HepG2 (cell line): ENCODE results near the gene SLC24A4. TPM values are rescaled to one million over a fixed set of nuclear protein-coding genes. Genes with fewer than 3 reads are reported as not detected.

ENCODE experiments used
- ATF1 ChIP-seq: IDR thresholded peaks from 2 replicates; pipeline ENCODE4 v1.6.1; 2016; ENCODE audit warnings: mild to moderate bottlenecking, control low read depth
- CCAR2 ChIP-seq: fragments of 200-400 bp; formaldehyde crosslinking; optimal IDR thresholded peaks from 2 replicates; pipeline ENCODE3; 2018; ENCODE audit warnings: low read depth, mild to moderate bottlenecking, low read length, moderate library complexity
- ETV6 ChIP-seq: sonication (generic); formaldehyde crosslinking; conservative IDR thresholded peaks from 2 replicates; pipeline ENCODE4 v1.4.0; 2020; ENCODE audit warnings: missing genetic modification reagents
- MXI1 ChIP-seq: IDR thresholded peaks from 3 replicates; pipeline ENCODE4 v1.6.1; 2012; ENCODE audit warnings: low read depth, low read length, inconsistent platforms, borderline replicate concordance
- SNAPC4 ChIP-seq: sonication (generic); formaldehyde crosslinking; IDR thresholded peaks from 2 replicates; pipeline ENCODE4 v1.4.0; 2020; ENCODE audit warnings: mild to moderate bottlenecking, missing genetic modification reagents
- TCF7 ChIP-seq: sonication (generic); IDR thresholded peaks from 2 replicates; pipeline ENCODE4 v1.6.1; 2016; ENCODE audit warnings: antibody characterized with exemption, low read depth
- TFE3 ChIP-seq: IDR thresholded peaks from 2 replicates; pipeline ENCODE4 v1.6.1; 2016
- UBTF ChIP-seq: sonication (generic); formaldehyde crosslinking; IDR thresholded peaks from 2 replicates; pipeline ENCODE4 v1.4.0; 2020; ENCODE audit warnings: mild to moderate bottlenecking, missing genetic modification reagents
- ZBTB10 ChIP-seq: sonication (generic); formaldehyde crosslinking; IDR thresholded peaks from 2 replicates; pipeline ENCODE4 v1.4.0; 2020; ENCODE audit warnings: missing genetic modification reagents, borderline replicate concordance
- ZNF18 ChIP-seq: sonication (generic); formaldehyde crosslinking; IDR thresholded peaks from 2 replicates; pipeline ENCODE4 v1.8.0; 2022; ENCODE audit warnings: mild to moderate bottlenecking, missing genetic modification reagents; ENCODE audit not compliant: insufficient replicate concordance
- ZNF781 ChIP-seq: sonication (generic); formaldehyde crosslinking; IDR thresholded peaks from 2 replicates; pipeline ENCODE4 v1.5.1; 2020; ENCODE audit warnings: borderline replicate concordance, mild to moderate bottlenecking, missing genetic modification reagents; ENCODE audit errors: not compliant biosample characterization
- polyA plus RNA-seq, 8 experiments: library from polyadenylated mRNA; depleted of rRNA in 3 of 8; stranded (reverse) in 7 of 8; unstranded in 1 of 8; fragments of >200 nt; fragmentation: Illumina TruSeq in 4 of 8; extraction: Trizol in 4 of 8; gene quantifications; 2 replicates each; pipeline versions ENCODE4 v1.2.1 to v1.2.3, GENCODE V29; 2011 to 2016; ENCODE audit warnings: low read depth in 4 of 8, missing spikeins in 1 of 8, mixed read lengths in 1 of 8; ENCODE audit not compliant: insufficient read depth in 1 of 8
- total RNA-seq, 5 experiments: library from RNA; depleted of rRNA; stranded (reverse); fragments of >200 nt; fragmentation: Illumina TruSeq; extraction: Trizol; gene quantifications; 2 replicates each; pipeline ENCODE4 v1.2.3, GENCODE V29; 2016; ENCODE audit warnings: low read depth in 1 of 5

The SLC24A4 gene
- total and polyA plus RNA-seq, 2 of the 13 experiments (the other 11 are each of a cell fraction or from before 2014, with no cell fraction given), result not detected

GRCh38 chr14:92513966-92514843 is 191.2 kb downstream of the SLC24A4 start (continued):
- no peak for TF ChIP-seq TFE3 (CRISPR knock-in tag)
- peak; percentile 80 for TF ChIP-seq ZNF781 (CRISPR knock-in tag)
- TF ChIP-seq SNAPC4 (CRISPR knock-in tag), result peak; percentile 80; the same call in 1 of the 2 replicates
- no peak for TF ChIP-seq ATF1 (CRISPR knock-in tag)
- TF ChIP-seq ZNF18 (CRISPR knock-in tag), result peak; percentile 67
- TF ChIP-seq CCAR2, result no peak
- no peak for TF ChIP-seq TCF7
- TF ChIP-seq ETV6 (CRISPR knock-in tag), result 0 out of 2 replicates have a peak, but pooled peaks have one; percentile 36
- peak; percentile 88; the same call in 1 of the 2 replicates for TF ChIP-seq ZBTB10 (CRISPR knock-in tag)
- peak; percentile 8; the same call in 1 of the 3 replicates for TF ChIP-seq MXI1
- TF ChIP-seq UBTF (CRISPR knock-in tag), result peak; percentile 94
